Stimulated activated CD8-positive, alpha-beta memory T cell treated with anti-CD3 and anti-CD28 coated beads, Interleukin-15, amount 100 ng/mL, for 24 hours (primary cell): ENCODE results near the gene PHTF1.

Experiments used
- DNase-seq: peaks from one replicate; pipeline ENCODE4 v3.0.0-alpha.2; 2020; ENCODE audit warnings: low read depth

Gene PHTF1

DNA sequence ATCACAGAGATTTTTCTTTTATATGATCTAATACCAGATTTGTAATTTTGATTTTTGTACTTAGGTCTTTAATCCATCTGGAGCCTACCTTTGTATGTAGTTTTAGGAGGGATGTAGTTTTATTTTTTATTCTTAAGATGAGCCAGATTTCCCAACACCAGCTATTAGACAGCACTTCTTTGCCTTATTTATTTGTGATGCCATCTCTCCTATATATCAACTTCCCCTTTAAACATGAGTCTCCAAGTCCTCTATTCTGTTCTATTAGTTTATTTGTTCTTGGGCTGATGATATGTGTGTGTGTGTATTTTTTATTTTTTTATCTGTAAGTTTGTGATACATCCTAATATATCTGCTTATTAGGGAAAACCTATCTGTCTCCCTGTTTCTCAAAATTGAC is 94.2 kb downstream of the PHTF1 start:
- no peak for DNase-seq

DNA sequence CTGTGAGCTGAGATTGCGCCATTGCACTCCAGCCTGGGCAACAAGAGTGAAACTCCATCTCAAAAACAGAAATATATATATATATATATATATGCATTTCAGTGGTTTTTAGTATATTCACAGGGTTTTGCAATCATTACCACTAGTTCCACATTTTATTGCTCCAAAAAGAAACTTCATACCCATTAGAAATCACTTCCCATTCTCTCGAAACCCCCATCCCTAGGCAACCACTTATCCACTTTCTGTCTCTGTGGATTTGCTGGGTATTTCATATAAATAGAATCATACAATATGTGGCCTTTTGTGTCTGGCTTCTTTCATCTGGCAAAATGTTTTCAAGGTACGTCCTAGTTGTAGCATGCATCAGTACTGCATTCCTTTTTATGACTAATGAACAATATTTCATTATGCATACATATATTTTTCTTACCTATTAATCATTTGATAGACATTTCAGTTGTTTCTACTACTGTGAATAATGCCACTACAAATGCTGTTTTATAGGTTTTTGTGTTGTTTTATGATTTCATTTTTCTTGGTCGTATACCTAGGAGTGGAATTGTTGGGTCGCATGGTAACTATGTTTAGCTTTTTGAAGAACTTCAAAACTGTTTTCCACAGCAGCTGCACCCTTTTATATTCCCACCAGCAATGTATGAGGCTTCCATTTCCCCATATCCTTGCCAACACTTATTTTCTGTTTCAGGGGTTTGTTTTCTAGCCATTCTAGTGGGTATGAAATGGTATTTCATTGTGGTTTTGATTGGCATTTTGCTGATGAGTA is 95.9 kb downstream of the PHTF1 start:
- no peak for DNase-seq

DNA sequence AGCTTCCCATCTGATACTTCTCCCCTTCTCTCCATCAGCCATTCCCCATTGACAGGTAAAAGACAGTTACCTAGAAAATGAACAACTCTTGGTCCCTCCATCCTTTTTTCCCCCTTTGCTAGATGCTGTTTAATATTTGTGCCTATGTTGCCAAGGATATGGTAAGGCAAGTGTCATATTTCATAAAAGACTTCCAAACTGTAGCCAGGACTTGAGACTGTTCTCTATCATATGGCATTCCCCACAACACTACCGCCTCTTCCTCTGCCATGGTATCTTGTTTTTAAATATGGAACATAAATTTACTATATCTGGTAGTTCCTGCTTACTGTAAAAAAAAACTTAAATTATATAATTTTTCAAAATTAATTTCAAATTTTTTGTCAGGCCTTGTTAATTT is 97.2 kb downstream of the PHTF1 start:
- DNase-seq = no peak

DNA sequence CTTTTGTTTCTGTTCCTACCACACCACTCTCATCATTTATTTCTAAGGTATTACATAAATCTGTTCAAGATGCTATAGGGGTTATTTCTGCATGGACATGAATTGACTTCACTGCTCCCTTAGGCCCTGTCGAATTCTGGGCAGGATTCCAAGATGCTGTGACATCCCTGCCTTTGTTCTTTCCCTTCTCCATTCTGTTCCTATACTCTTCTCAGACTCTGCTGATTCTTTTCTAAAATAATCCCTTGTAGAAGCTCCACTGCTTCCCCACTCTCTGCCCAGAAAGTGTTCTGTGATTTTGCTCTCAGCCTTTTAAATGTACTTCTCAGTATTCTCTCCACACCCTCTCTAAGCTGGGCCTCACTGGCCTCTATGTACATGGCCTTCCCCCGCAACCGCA is 99.2 kb downstream of the PHTF1 start:
- no peak for DNase-seq

DNA sequence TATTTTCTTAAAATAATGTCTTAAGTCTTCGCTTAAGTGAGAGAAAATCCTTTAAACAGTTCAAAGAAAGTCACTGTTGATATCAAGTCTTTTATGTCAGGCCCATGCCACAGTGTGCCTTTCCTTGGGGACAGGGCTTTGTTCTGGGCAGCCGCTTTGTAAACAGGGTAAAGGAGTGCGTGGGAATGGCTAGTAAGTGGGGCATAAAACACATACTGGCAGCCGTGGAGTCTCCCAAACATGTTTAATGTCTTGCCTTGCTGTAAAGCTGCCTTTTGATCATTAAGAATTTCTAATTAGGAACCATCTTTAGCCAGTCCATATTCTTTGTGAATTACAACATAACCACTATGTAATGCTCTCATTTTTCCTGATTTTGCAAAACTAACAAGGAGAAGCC is 99.7 kb downstream of the PHTF1 start:
- no peak for DNase-seq

DNA sequence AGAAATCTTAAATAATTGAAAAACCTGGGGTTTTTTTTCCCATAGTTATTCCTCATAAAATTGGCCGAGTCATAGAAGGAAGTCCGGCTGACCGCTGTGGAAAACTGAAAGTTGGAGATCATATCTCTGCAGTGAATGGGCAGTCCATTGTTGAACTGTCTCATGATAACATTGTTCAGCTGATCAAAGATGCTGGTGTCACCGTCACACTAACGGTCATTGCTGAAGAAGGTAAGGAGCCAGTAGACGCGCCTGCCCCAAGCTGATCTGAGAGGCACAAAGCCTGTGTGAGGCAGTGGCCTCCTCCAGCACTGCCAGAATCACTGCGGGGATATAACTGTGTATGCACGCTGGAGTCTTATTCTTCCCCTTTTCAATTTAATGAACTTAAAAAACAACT is 100.3 kb downstream of the PHTF1 start:
- no peak for DNase-seq

DNA sequence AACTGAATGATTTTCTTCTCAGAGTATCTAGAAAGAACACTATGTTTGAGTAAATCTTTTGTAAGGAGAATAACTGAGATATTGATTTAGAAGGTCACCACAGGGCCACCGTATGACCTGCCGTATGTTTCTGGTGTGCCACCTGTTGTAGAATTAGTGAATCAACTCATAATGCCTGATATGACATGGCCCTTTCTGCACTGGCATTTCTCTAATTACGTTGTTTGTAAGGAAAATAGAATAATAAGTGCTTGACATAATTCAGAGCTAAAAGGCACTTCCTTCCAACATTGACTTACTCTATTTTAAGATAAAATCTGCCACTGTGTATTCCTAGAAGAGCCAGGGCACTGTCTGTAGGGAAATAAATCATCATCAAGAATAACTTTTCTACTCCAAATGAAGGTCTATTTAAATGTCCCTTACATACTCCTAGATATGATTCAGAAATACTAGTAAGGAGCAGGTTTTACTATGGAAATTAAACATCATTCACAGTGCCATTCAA is 101.7 kb downstream of the PHTF1 start:
- no peak for DNase-seq

DNA sequence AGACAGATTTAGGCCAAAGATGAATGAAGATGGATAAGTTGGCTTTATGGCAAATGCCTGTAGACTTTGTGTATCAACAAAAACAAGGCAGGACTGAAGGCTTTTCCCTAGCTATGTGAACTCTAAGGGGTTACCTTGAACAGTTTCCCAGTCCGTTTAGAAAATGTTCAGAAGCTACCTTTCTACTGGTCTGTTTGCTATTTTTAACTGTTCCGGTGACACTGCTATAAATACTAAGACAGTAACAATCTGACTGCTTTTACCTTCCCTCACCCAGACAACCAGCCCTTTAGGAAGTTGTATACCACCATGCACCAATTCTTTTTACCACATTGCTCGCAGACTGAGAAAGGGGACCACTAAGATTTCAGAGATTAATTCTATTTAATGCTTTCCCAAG is 102.2 kb downstream of the PHTF1 start:
- no peak for DNase-seq

DNA sequence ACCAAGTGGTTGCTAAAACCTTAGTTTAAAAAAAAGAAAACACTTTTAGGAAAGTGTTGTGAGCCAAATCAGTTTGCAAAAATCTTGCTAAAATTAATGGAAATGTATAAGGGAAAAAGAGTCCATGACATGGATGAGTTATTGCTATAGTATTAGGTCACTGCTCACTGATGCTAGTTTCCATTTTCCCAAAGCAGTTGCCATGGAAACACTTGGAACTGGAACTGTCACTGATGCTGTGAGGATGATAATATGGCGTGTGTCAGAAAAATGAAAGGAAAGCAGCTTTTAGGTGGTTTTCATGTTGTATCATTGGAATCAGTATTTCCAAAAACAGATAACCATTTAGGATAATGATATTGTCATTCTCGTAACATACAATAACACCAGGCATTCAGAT is 104.4 kb downstream of the PHTF1 start:
- no peak for DNase-seq

DNA sequence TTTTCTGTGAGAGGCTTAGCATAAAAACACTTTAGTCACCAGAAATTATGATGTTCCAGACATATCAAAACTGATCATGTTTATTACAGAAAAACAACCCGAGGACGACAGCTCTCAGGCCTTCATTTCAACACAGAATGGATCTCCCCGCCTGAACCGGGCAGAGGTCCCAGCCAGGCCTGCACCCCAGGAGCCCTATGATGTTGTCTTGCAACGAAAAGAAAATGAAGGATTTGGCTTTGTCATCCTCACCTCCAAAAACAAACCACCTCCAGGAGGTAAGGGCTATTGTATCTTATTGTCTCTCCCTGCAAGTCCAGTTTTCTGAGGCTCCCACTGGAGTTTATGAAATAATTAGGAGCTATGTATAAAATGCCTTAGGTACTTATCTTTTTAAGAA is 105.5 kb downstream of the PHTF1 start:
- no peak for DNase-seq

DNA sequence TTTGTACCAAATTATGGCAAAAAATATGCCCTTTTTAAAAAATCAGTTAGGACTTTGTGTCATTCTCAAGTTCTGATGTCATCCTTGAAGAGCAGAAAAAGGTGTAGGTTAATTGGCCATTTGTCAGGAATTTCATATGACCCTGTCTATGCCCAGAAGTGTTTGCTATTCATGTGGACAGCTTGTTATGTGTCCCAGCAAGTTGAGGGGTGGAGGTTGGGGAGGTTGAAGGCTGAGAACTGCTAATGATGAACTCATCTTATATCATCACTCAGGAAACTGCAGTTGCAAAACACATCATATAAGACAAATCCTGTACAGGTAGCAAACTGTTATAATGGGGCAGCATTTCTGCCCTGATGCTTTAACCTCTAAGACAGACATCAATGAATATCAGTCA is 106.5 kb downstream of the PHTF1 start:
- no peak for DNase-seq

DNA sequence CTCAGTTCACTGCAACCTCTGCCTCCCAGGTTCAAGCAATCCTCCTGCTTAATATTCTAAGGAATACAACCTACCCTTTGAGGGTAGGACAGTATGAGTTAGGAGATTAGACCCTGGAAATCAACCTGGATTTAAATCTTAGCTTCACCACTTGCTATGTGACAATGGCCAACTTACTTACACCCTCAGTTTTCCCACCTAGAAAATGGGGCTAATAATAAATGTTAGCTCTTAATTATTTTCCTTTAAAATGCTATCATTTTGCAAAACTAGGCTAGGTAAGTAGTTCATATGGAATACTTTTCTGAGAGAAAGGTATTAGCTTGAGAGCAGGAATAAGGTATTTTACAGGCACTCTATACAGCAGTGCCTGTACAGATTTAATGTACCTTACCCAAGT is 110.8 kb downstream of the PHTF1 start:
- no peak for DNase-seq

DNA sequence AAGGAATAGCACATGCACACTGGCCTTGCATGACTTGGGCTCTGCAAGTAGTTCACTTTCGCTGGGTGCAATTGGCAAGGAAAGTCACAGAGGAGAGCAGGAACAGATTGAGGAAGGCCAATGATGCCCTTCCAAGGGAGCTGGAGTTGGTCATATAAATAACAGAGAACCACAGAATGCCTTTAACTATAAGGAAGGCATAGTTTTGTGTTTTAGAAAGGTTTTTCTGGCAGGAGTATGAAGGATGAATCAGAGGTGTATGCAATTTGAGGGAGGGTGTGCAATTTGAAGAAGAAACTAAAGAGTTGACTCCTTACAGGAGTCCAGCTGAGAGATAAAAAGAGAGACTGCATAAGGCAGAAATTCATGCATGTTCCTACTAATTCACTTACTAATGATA is 112.1 kb downstream of the PHTF1 start:
- DNase-seq = no peak
